GM23338 (cell line): Measurements from ENCODE around the gene CTNNA1.

Source experiments
- CTCF ChIP-seq, 2 experiments: fragments of 200-600 bp in 1 of 2; sonication (generic) in 1 of 2; conservative IDR thresholded peaks; 2 replicates each; pipeline versions ENCODE4 v1.5.1 to v1.6.1; 2016 to 2017; ENCODE audit warnings: antibody characterized with exemption in 2 of 2, low read depth in 2 of 2, mild to moderate bottlenecking in 2 of 2, moderate library complexity in 1 of 2
- EZH2 ChIP-seq: fragments of 200-600 bp; sonication (generic); IDR thresholded peaks from one replicate; pipeline ENCODE4 v1.8.0; 2017; ENCODE audit warnings: antibody characterized with exemption, mild to moderate bottlenecking, low read depth; ENCODE audit not compliant: unreplicated experiment
- EZH2phosphoT487 ChIP-seq: fragments of 200-600 bp; sonication (generic); IDR thresholded peaks from one replicate; pipeline ENCODE4 v1.8.1; 2018; ENCODE audit warnings: antibody characterized with exemption; ENCODE audit not compliant: unreplicated experiment
- JUNB ChIP-seq: IDR thresholded peaks from one replicate; pipeline ENCODE4 v1.6.1; 2016; ENCODE audit warnings: antibody characterized with exemption; ENCODE audit not compliant: unreplicated experiment
- NANOG ChIP-seq: IDR thresholded peaks from 2 replicates; pipeline ENCODE4 v1.6.1; 2016; ENCODE audit warnings: antibody characterized with exemption, borderline replicate concordance
- POLR2AphosphoS5 ChIP-seq: IDR thresholded peaks from 2 replicates; pipeline ENCODE4 v1.6.1; 2016; ENCODE audit warnings: antibody characterized with exemption, low read depth
- REST ChIP-seq: IDR thresholded peaks from one replicate; pipeline ENCODE4 v1.6.1; 2018; ENCODE audit warnings: antibody characterized with exemption; ENCODE audit not compliant: unreplicated experiment
- ZNF114 ChIP-seq: fragments of 250-450 bp; sonication (Bioruptor Pico); IDR thresholded peaks from 2 replicates; pipeline ENCODE4 v1.5.0; 2020; ENCODE audit warnings: mild to moderate bottlenecking, moderate library complexity
- TF ChIP-seq, protein P1 (sequence below): fragments of 250-450 bp; sonication (Bioruptor Pico); IDR thresholded peaks from 2 replicates; pipeline ENCODE4 v1.5.0; 2020; ENCODE audit warnings: mild to moderate bottlenecking, moderate library complexity

GRCh38 chr5:138951986-138952735 lies 198.9 kb downstream of the CTNNA1 start:
- no peak for TF ChIP-seq CTCF (conservative IDR thresholded peaks at IDR 0.05; ENCODE audit: low read depth in 2 of 2)
- no peak for TF ChIP-seq EZH2
- TF ChIP-seq REST, result no peak
- TF ChIP-seq JUNB, result no peak
- TF ChIP-seq POLR2AphosphoS5, result no peak
- TF ChIP-seq, protein P1, sequence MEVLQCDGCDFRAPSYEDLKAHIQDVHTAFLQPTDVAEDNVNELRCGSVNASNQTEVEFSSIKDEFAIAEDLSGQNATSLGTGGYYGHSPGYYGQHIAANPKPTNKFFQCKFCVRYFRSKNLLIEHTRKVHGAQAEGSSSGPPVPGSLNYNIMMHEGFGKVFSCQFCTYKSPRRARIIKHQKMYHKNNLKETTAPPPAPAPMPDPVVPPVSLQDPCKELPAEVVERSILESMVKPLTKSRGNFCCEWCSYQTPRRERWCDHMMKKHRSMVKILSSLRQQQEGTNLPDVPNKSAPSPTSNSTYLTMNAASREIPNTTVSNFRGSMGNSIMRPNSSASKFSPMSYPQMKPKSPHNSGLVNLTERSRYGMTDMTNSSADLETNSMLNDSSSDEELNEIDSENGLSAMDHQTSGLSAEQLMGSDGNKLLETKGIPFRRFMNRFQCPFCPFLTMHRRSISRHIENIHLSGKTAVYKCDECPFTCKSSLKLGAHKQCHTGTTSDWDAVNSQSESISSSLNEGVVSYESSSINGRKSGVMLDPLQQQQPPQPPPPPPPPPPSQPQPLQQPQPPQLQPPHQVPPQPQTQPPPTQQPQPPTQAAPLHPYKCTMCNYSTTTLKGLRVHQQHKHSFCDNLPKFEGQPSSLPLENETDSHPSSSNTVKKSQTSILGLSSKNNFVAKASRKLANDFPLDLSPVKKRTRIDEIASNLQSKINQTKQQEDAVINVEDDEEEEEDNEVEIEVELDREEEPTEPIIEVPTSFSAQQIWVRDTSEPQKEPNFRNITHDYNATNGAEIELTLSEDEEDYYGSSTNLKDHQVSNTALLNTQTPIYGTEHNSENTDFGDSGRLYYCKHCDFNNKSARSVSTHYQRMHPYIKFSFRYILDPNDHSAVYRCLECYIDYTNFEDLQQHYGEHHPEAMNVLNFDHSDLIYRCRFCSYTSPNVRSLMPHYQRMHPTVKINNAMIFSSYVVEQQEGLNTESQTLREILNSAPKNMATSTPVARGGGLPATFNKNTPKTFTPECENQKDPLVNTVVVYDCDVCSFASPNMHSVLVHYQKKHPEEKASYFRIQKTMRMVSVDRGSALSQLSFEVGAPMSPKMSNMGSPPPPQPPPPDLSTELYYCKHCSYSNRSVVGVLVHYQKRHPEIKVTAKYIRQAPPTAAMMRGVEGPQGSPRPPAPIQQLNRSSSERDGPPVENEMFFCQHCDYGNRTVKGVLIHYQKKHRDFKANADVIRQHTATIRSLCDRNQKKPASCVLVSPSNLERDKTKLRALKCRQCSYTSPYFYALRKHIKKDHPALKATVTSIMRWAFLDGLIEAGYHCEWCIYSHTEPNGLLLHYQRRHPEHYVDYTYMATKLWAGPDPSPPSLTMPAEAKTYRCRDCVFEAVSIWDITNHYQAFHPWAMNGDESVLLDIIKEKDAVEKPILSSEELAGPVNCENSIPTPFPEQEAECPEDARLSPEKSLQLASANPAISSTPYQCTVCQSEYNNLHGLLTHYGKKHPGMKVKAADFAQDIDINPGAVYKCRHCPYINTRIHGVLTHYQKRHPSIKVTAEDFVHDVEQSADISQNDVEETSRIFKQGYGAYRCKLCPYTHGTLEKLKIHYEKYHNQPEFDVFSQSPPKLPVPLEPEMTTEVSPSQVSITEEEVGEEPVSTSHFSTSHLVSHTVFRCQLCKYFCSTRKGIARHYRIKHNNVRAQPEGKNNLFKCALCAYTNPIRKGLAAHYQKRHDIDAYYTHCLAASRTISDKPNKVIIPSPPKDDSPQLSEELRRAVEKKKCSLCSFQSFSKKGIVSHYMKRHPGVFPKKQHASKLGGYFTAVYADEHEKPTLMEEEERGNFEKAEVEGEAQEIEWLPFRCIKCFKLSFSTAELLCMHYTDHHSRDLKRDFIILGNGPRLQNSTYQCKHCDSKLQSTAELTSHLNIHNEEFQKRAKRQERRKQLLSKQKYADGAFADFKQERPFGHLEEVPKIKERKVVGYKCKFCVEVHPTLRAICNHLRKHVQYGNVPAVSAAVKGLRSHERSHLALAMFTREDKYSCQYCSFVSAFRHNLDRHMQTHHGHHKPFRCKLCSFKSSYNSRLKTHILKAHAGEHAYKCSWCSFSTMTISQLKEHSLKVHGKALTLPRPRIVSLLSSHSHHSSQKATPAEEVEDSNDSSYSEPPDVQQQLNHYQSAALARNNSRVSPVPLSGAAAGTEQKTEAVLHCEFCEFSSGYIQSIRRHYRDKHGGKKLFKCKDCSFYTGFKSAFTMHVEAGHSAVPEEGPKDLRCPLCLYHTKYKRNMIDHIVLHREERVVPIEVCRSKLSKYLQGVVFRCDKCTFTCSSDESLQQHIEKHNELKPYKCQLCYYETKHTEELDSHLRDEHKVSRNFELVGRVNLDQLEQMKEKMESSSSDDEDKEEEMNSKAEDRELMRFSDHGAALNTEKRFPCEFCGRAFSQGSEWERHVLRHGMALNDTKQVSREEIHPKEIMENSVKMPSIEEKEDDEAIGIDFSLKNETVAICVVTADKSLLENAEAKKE (CRISPR knock-in tag), result no peak
- no peak for TF ChIP-seq ZNF114 (CRISPR knock-in tag)
- TF ChIP-seq NANOG, result no peak
- TF ChIP-seq EZH2phosphoT487, result no peak
